Heart left ventricle (tissue), 16 donors: Measurements from ENCODE around the gene SUPT3H. TPM values are rescaled to one million over a fixed set of nuclear protein-coding genes. Genes with fewer than 3 reads are reported as not detected.
"Not testable (repeated sequence)": the region's sequence is repeated elsewhere in the genome, so short reads cannot be mapped to it uniquely, and the experiment has no call there.

Experiments
- ATAC-seq, 4 donors: fragments of 200-7000 bp; cut with Tn5 transposase; one replicate each; pipeline ENCODE4 v1.9.1; 2020 to 2022; ENCODE audit warnings: moderate library complexity in 4 of 4, mild to moderate bottlenecking in 3 of 4, moderate number of reproducible peaks in 1 of 4
- DNase-seq, 5 donors: peaks; one replicate each; pipeline ENCODE4 v3.0.0-alpha.2; 2020
- H3K27ac ChIP-seq, 12 donors: fragments of 200-600 bp; sonication (generic) in 4 of 12; one replicate each; pipeline versions ENCODE4 v1.5.0 to v1.8.0; 2016 to 2022; ENCODE audit warnings: mild to moderate bottlenecking in 2 of 12
- H3K27me3 ChIP-seq, 9 donors: fragments of 200-600 bp; sonication (generic) in 2 of 9; one replicate each; pipeline versions ENCODE4 v1.5.1 to v1.8.0; 2016 to 2022; ENCODE audit warnings: mild to moderate bottlenecking in 3 of 9
- H3K36me3 ChIP-seq, 9 donors: fragments of 200-600 bp; sonication (generic) in 2 of 9; one replicate each; pipeline versions ENCODE4 v1.5.0 to v1.8.0; 2018 to 2022; ENCODE audit warnings: mild to moderate bottlenecking in 2 of 9
- H3K4me1 ChIP-seq, 12 donors: fragments of 200-600 bp; sonication (generic) in 4 of 12; one replicate each; pipeline versions ENCODE4 v1.5.0 to v1.8.0; 2016 to 2022; ENCODE audit warnings: mild to moderate bottlenecking in 3 of 12
- H3K4me3 ChIP-seq, 12 donors: fragments of 200-600 bp; sonication (generic) in 4 of 12; one replicate each; pipeline versions ENCODE4 v1.5.0 to v1.8.0; 2017 to 2022; ENCODE audit warnings: mild to moderate bottlenecking in 9 of 12, moderate library complexity in 4 of 12
- H3K9me3 ChIP-seq, 12 donors: fragments of 200-600 bp; sonication (generic) in 4 of 12; one replicate each; pipeline versions ENCODE4 v1.5.0 to v1.8.0; 2016 to 2022; ENCODE audit warnings: mild to moderate bottlenecking in 1 of 12
- CTCF ChIP-seq, 12 donors: fragments of 200-600 bp; sonication (generic) in 4 of 12; IDR thresholded peaks; one replicate each; pipeline versions ENCODE4 v1.5.0 to v1.8.0; 2018 to 2022; ENCODE audit warnings: antibody characterized with exemption in 12 of 12, mild to moderate bottlenecking in 5 of 12
- POLR2A ChIP-seq, 2 donors: fragments of 450-650 bp; IDR thresholded peaks; one replicate each; pipeline ENCODE4 v1.6.1; 2017; ENCODE audit warnings: antibody characterized with exemption in 2 of 2, mild to moderate bottlenecking in 2 of 2, moderate library complexity in 2 of 2
- WGBS, 4 donors: extraction: QIAGEN DNeasy Blood & Tissue Kit in 2 of 4; methylation state at CpG; one replicate each; pipeline versions ENCODE4 v1.1.5 to v1.1.7; 2013 to 2018; 5-methylcytosine and 5-hydroxymethylcytosine counted together
- intact Hi-C, 10 donors: fragments of 100-400 bp; cut with DNase I; formaldehyde crosslinking; loops; one replicate each; pipeline versions ENCODE4 v1.11.1 to v1.14.2; 2022
- polyA plus RNA-seq, 2 donors: library from polyadenylated mRNA; stranded (reverse); fragments of 200-250 nt; gene quantifications; one replicate each; pipeline ENCODE4 v1.2.3, GENCODE V29; 2013
- total RNA-seq, 9 donors: library from RNA; depleted of rRNA in 2 of 9; stranded (reverse); fragments of >200 nt in 2 of 9; fragmentation: NEBNext Ultra II Directional in 3 of 9; extraction: Animal tissue kit (Norgen Biotek cat#: 25700) in 3 of 9; gene quantifications; one replicate each; pipeline versions ENCODE4 v1.1.0 to v1.2.4, GENCODE V29; 2016 to 2023
- donor health status: ischemic (EF 13 %, LVEDD 7.1; RV severe dilation, severe dysfunction).
- donor health status: healthy with polysubstance abuse.
- donor health status: DM: no; HTN: yes; CAD: no.
- donor health status: DM: no; HTN: no; CAD: no.
- donor health status: ischemic (EF 25% LVEDD 6.9; RV normal size, moderate dysfunction).
- donor health status: ischemic (EF 25% LVEDD 5.7; RV mildly dilated, moderate dysfunction).
- donor health status: healthy.
- donor health status: DM: yes; HTN: yes; CAD: no.
- donor health status: ischemic (EF 35%, LVEDD 5.7; RV mildly dilated, moderate dysfunction).
- donor health status: nonischemic (EF 11% LVEDD 7.7; RV severe dilation, severe dysfunction).
- donor health status: DM: yes; HTN: yes; CAD: no.
- donor health status: PGD.
- donor health status: ischemic (EF 29% LVEDD 5.4; RV normal size, mild dysfunction).
- donor health status: nonischemic (EF 23%, LVEDD 6.1; RV moderate dilation, normal function).

The SUPT3H gene
- total and polyA plus RNA-seq, 11 donors: 1.5 to 8.1 (median 4.1) TPM

GRCh38 chr6:44869321-44869897 is 508.3 kb downstream of the SUPT3H start:
- Histone ChIP-seq H3K4me3 (no peak overlapping the region), H3K27me3 (no peaks in the 10 kb centered on the region), H3K4me1 (no peaks in the 10 kb centered on the region), H3K9me3 (peaks cover 0 to 15% (median 0%) of the 10 kb centered on the region in 12 donors), H3K36me3 (no peaks in the 10 kb centered on the region), H3K27ac (no peak overlapping the region)
- DNase-seq (no peak), ATAC-seq (no peak)
- TF ChIP-seq CTCF (IDR thresholded peaks at IDR 0.05) (no peak), POLR2A (IDR thresholded peaks at IDR 0.05) (no peak)
- 83 to 85% (median 84%) methylated on average over 5 of the region's 5 CpGs for WGBS, 4 donors
- intact Hi-C loops: no loop called here

- intact Hi-C loops: no loop called here
- ATAC-seq (no peak), DNase-seq (no peak)
- Histone ChIP-seq H3K4me3 (no peak overlapping the region), H3K36me3 (no peaks in the 10 kb centered on the region), H3K27ac (no peak overlapping the region), H3K4me1 (no peaks in the 10 kb centered on the region), H3K9me3 (peaks cover 0 to 16% (median 0%) of the 10 kb centered on the region in 12 donors), H3K27me3 (no peaks in the 10 kb centered on the region)
- TF ChIP-seq CTCF (IDR thresholded peaks at IDR 0.05) (no peak), POLR2A (IDR thresholded peaks at IDR 0.05) (no peak)
These were observed 508.8 kb downstream of the SUPT3H start for GRCh38 chr6:44868910-44869309.

GRCh38 chr6:44868335-44868668 is 509.4 kb downstream of the SUPT3H start:
- H3K4me1 ChIP-seq: no peaks in the 10 kb centered on the region
- no peaks in the 10 kb centered on the region for H3K27me3 ChIP-seq
- H3K4me3 ChIP-seq: no peak overlapping the region
- WGBS, 4 donors: 91 to 98% (median 94%) methylated on average over 2 of the region's 2 CpGs
- DNase-seq (no peak), ATAC-seq (no peak)
- peaks cover 0 to 16% (median 0%) of the 10 kb centered on the region in 12 donors for H3K9me3 ChIP-seq
- H3K36me3 ChIP-seq: no peaks in the 10 kb centered on the region
- TF ChIP-seq CTCF (IDR thresholded peaks at IDR 0.05): no peak
- no peak for TF ChIP-seq POLR2A (IDR thresholded peaks at IDR 0.05)
- no peak overlapping the region for H3K27ac ChIP-seq
- intact Hi-C loops: no loop called here

GRCh38 chr6:44867571-44868334 is 510.0 kb downstream of the SUPT3H start:
- Histone ChIP-seq H3K4me1 (no peaks in the 10 kb centered on the region), H3K4me3 (no peak overlapping the region), H3K36me3 (no peaks in the 10 kb centered on the region), H3K9me3 (peaks cover 0 to 16% (median 0%) of the 10 kb centered on the region in 12 donors), H3K27me3 (no peaks in the 10 kb centered on the region), H3K27ac (no peak overlapping the region)
- intact Hi-C loops: no loop called here
- ATAC-seq (no peak), DNase-seq (no peak)
- TF ChIP-seq CTCF (IDR thresholded peaks at IDR 0.05) (no peak), POLR2A (IDR thresholded peaks at IDR 0.05) (no peak)
- 93 to 96% (median 94%) methylated on average over 7 of the region's 7 CpGs for WGBS, 4 donors

- ATAC-seq, H3K4me1 ChIP-seq, intact Hi-C loops, H3K36me3 ChIP-seq, H3K27me3 ChIP-seq, H3K4me3 ChIP-seq, H3K27ac ChIP-seq, DNase-seq: not testable (repeated sequence)
- WGBS, 4 donors: 85 to 92% (median 88%) methylated on average over 2 of the region's 2 CpGs
- peaks cover 0 to 16% (median 0%) of the 10 kb centered on the region in 12 donors for H3K9me3 ChIP-seq
These were observed 512.5 kb downstream of the SUPT3H start for GRCh38 chr6:44865184-44865583.
